GM12878 (cell line): ENCODE data around the gene TNFSF9.

Experiments
- EZH2 ChIP-seq: IDR thresholded peaks from 2 replicates; pipeline ENCODE4 v1.6.1; 2012; ENCODE audit warnings: low read depth, mild to moderate bottlenecking, control low read depth, inconsistent platforms, low read length, borderline replicate concordance; ENCODE audit not compliant: control insufficient read depth
- POLR2AphosphoS5 ChIP-seq: IDR thresholded peaks from 2 replicates; pipeline ENCODE4 v1.6.1; 2011; ENCODE audit warnings: mild to moderate bottlenecking, low read length, inconsistent platforms
- RAD21 ChIP-seq: IDR thresholded peaks from 2 replicates; pipeline ENCODE4 v1.6.1; 2011; ENCODE audit warnings: mild to moderate bottlenecking, low read depth, low read length, moderate library complexity; ENCODE audit not compliant: insufficient read depth
- SREBF2 ChIP-seq: IDR thresholded peaks from 2 replicates; pipeline ENCODE4 v1.6.1; 2012; ENCODE audit warnings: mild to moderate bottlenecking, low read length
- SRF ChIP-seq, 2 experiments: IDR thresholded peaks; 2 replicates each; pipeline ENCODE4 v1.6.1; 2011; ENCODE audit warnings: low read depth in 2 of 2, low read length in 2 of 2, mild to moderate bottlenecking in 1 of 2, moderate library complexity in 1 of 2

GRCh38 chr19:6483235-6483634 is 47.6 kb upstream of the TNFSF9 start:
- TF ChIP-seq SRF (IDR thresholded peaks at IDR 0.05; ENCODE audit: low read depth in 2 of 2, low read length in 2 of 2), result no peak
- TF ChIP-seq RAD21, result no peak
- TF ChIP-seq SREBF2, result no peak
- TF ChIP-seq EZH2, result no peak
- TF ChIP-seq POLR2AphosphoS5, result no peak
